HG03575 (cell line): ENCODE data around the gene SLAIN2.

Experiments used
- ATAC-seq: cut with Tn5 transposase; IDR thresholded peaks from one replicate; pipeline ENCODE4 v1.9.1; 2021; ENCODE audit not compliant: unreplicated experiment, insufficient number of reproducible peaks, low FRiP score; ENCODE audit errors: extremely low read depth

Gene SLAIN2

GRCh38 chr4:48472794-48473193 lies 131.5 kb downstream of the SLAIN2 start:
- ATAC-seq = no peak

- no peak for ATAC-seq
Observed at GRCh38 chr4:48475770-48476169, 134.4 kb downstream of the SLAIN2 start.
